Measurements from ENCODE around the gene ZNF566. TPM values are rescaled to one million over a fixed set of nuclear protein-coding genes. Genes with fewer than 3 reads are reported as not detected.

ZNF566 gene
- polyA plus RNA-seq, 3 donors: 15.2 to 16.5 (median 15.9) TPM

Other genes starting within 250 kb of the ZNF566 start
- 10 to 100 TPM; 11.4 to 14.1 (median 13.3) TPM for gene ZFP14, start 110.4 kb downstream of the ZNF566 start, polyA plus RNA-seq (ENCODE audit: insufficient read length in 3 of 3)
- 10 to 100 TPM; 13.3 to 15.5 (median 14.9) TPM for gene ZFP82, start 70.9 kb downstream of the ZNF566 start, polyA plus RNA-seq (ENCODE audit: insufficient read length in 3 of 3)
- 10 to 100 TPM; 31.0 to 36.5 (median 31.3) TPM for gene ZNF260, start 38.7 kb upstream of the ZNF566 start, polyA plus RNA-seq (ENCODE audit: insufficient read length in 3 of 3)
- 10 to 100 TPM; 18.3 to 29.9 (median 23.3) TPM for gene ZNF529, start 83.7 kb upstream of the ZNF566 start, polyA plus RNA-seq (ENCODE audit: insufficient read length in 3 of 3)
- 10 to 100 TPM in 1 of 3 donors, 1 to 10 TPM in 2; 6.7 to 10.8 (median 7.7) TPM for gene ZNF382, start 115.8 kb upstream of the ZNF566 start, polyA plus RNA-seq (ENCODE audit: insufficient read length in 3 of 3)
- gene ZNF461, start 177.3 kb upstream of the ZNF566 start, polyA plus RNA-seq (ENCODE audit: insufficient read length in 3 of 3): 10 to 100 TPM; 11.2 to 13.5 (median 13.5) TPM
- gene ZNF567, start 198.1 kb upstream of the ZNF566 start, polyA plus RNA-seq (ENCODE audit: insufficient read length in 3 of 3): 10 to 100 TPM; 11.6 to 15.9 (median 15.9) TPM